Activated T-helper 9 cell treated with anti-CD3 and anti-CD28 coated beads, Interleukin-2, amount 50 U/mL, for 16 hours (primary cell): ENCODE data around the gene SRD5A1.

Experiments
- DNase-seq: peaks from one replicate; pipeline ENCODE4 v3.0.0-alpha.2; 2020; ENCODE audit warnings: low read depth

Gene SRD5A1

GRCh38 chr5:6686501-6686900 is 53.3 kb downstream of the SRD5A1 start:
- no peak for DNase-seq

DNA sequence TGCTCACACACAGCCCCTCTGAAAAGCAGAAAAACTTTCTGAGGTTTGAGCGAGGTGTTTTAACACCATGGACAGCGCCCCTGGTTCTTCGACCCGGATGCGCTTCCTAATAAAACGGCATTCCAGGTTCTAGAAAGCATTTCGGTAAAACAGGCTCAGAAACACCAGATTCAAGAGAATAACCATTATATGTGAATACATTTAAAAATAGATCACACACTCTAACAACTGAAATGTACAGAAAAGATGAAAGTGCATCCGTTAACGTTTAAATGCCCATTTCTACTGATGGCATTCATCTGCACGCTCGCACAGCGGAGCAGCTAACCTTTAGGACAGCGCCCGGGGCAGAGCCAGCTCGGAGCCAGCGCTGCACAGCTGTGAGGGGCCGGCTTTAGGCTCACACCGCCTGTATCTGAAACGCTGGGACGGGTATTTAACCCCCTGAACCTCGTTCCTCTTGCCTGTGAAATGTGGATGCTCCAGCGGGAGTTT is 53.7 kb downstream of the SRD5A1 start:
- DNase-seq = no peak

DNA sequence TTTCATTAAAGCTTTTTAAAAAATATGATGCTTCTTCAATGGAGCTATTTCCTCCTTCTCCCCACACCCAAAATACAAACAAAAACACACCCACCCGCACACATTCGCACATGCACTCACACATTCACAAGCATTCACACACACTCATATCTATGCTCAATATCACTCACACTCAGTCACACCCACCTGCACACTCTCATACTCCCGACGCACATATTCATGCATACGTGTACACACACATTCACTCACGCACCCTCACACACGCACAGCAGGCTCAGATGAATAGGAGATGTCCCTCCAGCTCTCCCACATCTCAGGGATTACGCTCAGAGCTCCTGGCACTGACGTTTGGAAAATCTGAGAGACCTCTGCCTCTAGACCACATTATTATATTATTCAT is 54.3 kb downstream of the SRD5A1 start:
- no peak for DNase-seq

- DNase-seq = no peak
Measured at GRCh38 chr5:6692906-6693305, 59.7 kb downstream of the SRD5A1 start.

DNA sequence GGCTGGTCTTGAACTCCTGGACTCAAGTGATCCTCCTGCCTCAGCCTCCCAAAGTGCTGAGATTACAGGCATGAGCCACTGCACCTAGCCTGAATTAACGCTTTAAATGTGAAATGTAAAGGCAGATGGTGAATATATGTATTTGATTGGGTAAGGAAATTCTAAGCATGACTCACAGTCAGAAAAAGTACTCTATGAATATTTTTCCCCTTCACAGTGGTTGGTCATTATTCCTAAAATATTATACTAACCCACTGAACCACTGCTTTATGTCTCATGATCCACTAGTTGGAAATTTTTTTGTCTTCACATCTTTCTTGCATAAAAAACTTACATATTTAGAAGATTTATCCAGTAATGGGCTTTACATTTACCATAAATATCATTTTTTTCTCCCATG is 65.5 kb downstream of the SRD5A1 start:
- no peak for DNase-seq

- DNase-seq = no peak
Measured at GRCh38 chr5:6699357-6699756, 66.1 kb downstream of the SRD5A1 start.

DNA sequence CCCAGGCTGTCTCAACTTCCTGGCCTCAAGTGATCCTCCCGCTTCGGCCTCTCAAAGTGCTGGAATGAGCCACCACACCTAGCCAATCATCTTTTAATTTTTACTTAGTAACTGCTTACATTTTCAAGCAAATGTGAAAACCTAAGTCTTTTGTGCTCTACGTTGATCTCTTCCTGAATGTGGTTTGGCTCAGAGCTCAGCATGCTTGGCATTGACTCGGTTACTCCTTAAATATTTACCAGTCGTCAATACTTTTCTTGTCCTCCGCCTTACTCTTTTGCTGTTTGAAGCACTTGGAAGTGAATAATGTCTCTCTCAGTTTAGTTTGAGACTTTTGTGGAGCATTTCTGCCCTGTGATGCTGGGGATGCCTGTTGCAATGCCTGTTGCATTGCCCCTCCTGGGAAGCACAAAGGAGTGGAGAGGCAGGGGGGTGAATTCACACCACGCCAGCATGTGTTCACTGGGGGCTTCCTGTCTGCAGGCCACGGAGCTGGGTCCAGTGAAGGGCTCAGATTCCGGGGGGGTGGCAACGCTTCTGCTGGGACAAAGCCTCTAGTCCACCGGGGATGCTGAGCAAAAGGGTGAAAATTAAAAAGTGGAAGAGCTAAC is 66.9 kb downstream of the SRD5A1 start:
- no peak for DNase-seq

- DNase-seq = no peak
Measured at GRCh38 chr5:6700685-6701355, 67.6 kb downstream of the SRD5A1 start.

DNA sequence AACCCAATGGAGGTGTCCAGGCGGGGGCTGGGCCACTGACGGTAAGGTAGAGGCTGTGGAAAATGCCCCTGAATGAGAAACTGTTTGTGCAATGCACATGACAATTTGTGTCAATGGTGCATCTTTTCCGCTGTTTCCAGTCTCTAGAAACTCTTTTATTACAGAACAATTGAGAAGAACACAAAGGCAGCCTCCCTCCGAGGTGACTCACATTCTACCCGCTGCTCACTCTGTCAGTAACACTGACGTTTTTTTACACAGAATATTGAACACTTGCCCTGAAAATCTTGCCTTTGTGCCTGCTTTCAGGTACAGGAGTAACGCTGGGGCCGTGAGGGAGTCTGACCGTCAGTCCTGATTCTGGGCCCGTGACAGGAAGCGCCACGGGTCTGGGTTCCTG is 68.3 kb downstream of the SRD5A1 start:
- no peak for DNase-seq

DNA sequence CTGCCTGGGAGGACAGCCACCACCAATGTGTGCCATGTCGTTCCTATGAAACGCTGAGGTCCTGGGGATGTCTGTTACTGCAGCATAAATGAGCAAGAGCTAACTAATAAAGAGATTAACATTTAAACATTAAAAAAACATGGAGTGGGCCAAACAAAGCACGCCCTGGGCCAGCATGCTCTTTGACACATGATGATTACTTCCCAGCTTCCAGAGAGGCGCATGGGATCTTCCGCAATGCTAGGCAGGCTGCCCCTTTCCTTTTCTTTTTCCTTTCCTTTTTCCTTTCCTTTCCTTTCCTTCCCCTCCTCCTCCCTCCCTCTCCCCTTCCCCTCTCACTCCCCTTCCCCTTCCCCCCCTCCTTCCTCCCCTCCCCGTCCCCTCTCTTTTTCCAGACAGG is 69.4 kb downstream of the SRD5A1 start:
- DNase-seq = no peak

- no peak for DNase-seq
Measured at GRCh38 chr5:6703806-6704205, 70.6 kb downstream of the SRD5A1 start.

- no peak for DNase-seq
Measured at GRCh38 chr5:6704361-6704851, 71.2 kb downstream of the SRD5A1 start.

GRCh38 chr5:6705088-6705487 is 71.8 kb downstream of the SRD5A1 start:
- no peak for DNase-seq

- no peak for DNase-seq
Measured at GRCh38 chr5:6705959-6706358, 72.7 kb downstream of the SRD5A1 start.

DNA sequence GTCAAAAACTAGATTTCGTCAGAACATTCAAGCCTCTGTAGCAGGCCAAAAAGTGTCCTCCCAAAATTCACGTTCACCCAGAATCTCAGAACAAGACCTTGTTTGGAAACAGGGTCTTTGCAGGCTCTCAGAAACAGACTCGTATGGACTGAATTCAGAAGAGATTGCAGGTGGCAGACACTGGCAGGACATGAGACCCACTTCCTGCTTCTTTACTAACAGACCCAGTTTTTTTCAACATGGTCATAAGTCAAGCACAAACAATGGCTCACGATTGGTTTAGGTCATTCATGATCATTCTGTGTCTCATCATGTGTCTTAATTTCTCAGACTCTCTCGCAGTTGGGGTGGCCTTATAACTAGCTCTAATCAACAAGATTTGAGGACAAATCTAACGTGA is 74.6 kb downstream of the SRD5A1 start:
- DNase-seq = no peak

DNA sequence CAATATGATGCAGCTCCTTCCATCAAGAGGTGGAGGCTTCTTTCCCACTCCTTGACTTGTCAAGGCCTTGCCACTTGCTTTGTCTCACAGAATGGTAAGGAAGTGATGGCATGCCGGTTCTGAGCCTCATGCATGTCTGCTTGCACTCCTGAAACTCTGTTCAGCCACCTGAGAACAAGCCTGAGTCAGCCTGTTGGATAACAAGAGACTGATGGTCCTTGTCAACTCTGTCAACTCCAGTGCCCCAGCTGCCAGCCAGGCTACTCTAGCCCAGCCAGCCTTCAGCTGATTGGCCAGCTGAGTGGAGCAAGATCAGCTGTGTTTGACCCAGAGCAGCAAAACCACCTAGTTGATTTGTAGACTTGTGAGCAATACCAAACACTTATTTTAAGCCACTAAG is 75.6 kb downstream of the SRD5A1 start:
- DNase-seq = no peak

- no peak for DNase-seq
Measured at GRCh38 chr5:6710070-6710469, 76.8 kb downstream of the SRD5A1 start.

- DNase-seq = no peak
Measured at GRCh38 chr5:6710551-6711318, 77.5 kb downstream of the SRD5A1 start.

GRCh38 chr5:6711409-6712141 is 78.3 kb downstream of the SRD5A1 start:
- no peak for DNase-seq

DNA sequence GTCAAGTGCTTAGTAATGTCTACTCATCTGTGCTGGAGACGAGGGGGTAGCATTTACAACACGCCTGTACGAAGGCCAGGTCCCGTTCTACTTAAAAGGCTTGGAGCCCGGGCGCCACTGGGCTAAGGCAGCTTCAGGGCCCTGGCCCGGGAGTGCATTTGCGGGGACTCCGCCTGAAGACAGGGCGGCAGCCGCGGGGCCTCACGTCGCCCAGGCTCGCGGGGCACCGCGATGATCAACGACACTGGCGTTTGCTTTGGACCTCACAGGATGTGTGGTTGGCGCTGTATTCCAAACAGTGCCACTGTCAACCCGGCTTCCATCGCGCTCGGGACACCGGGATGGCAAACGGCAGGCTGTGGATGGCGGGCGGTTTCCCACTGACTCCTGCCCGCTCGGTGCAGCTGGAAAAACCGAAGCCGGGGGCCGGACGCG is 78.9 kb downstream of the SRD5A1 start:
- peak; percentile 44 for DNase-seq

DNA sequence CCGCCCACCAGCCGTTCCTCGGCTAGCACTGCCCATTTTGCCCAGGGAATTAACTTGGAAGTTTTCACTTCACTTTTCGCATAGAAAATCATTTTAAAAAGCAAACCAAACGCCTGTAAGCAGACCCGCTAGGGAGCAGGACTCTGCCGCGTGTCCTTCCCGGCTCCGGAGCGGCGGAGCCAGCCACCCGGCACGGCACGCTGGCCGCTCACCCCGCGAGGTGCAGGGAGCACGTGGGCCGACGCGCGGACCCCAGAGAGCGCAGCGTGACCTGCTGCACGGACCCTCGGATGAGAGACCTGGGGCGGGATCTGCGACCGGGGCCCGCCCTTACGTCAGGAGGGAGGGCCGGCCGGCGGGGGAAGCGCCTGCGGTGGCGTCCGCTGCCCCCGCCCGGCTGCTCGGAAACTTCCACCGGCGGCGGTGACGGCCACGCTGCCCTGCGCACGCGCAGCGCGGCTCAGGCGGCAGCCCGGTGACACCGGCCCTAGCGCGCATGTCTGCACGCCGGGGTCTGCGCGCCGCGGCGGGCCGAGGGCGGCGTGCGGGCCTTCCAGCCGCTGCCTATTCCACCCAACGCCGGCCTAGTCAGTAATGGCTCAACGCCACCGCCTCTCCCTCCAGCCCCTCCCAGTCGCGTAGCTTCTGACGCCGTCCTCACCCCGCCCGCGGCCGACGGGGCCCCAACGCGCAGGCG is 79.5 kb downstream of the SRD5A1 start:
- peak; percentile 96 for DNase-seq
